Neutrophil (primary cell): Measurements from ENCODE around the gene ATL1.

ENCODE experiments used
- H3K27ac ChIP-seq: fragments of 200-600 bp; sonication (generic); 2 replicates; pipeline ENCODE4 v1.5.1; 2016; ENCODE audit warnings: mild to moderate bottlenecking, moderate library complexity
- H3K27me3 ChIP-seq: fragments of 200-600 bp; sonication (generic); 2 replicates; pipeline ENCODE4 v1.6.0; 2016; ENCODE audit warnings: mild to moderate bottlenecking
- H3K36me3 ChIP-seq: fragments of 200-600 bp; sonication (generic); 2 replicates; pipeline ENCODE4 v1.5.1; 2017
- H3K4me1 ChIP-seq, 2 experiments: fragments of 200-600 bp in 1 of 2; sonication (generic) in 1 of 2; 1 replicate in 1 of 2; 2 replicates in 1 of 2; pipeline versions ENCODE4 v1.5.1 to v1.6.1; 2013 to 2016; ENCODE audit warnings: low read depth in 1 of 2, low read length in 1 of 2, mild to moderate bottlenecking in 1 of 2, moderate library complexity in 1 of 2; ENCODE audit not compliant: control insufficient read depth in 1 of 2, insufficient read depth in 1 of 2
- H3K4me3 ChIP-seq, 2 experiments: fragments of 200-600 bp in 1 of 2; sonication (generic) in 1 of 2; 1 replicate in 1 of 2; 2 replicates in 1 of 2; pipeline ENCODE4 v1.5.1; 2013 to 2016; ENCODE audit warnings: low read depth in 1 of 2, low read length in 1 of 2, mild to moderate bottlenecking in 1 of 2, moderate library complexity in 1 of 2
- H3K9me3 ChIP-seq: fragments of 200-600 bp; sonication (generic); 2 replicates; pipeline ENCODE4 v1.5.1; 2016
- TF ChIP-seq, protein P1 (sequence below): fragments of 200-600 bp; sonication (generic); IDR thresholded peaks from 2 replicates; pipeline ENCODE4 v1.5.1; 2016; ENCODE audit warnings: antibody characterized with exemption

Gene ATL1

DNA sequence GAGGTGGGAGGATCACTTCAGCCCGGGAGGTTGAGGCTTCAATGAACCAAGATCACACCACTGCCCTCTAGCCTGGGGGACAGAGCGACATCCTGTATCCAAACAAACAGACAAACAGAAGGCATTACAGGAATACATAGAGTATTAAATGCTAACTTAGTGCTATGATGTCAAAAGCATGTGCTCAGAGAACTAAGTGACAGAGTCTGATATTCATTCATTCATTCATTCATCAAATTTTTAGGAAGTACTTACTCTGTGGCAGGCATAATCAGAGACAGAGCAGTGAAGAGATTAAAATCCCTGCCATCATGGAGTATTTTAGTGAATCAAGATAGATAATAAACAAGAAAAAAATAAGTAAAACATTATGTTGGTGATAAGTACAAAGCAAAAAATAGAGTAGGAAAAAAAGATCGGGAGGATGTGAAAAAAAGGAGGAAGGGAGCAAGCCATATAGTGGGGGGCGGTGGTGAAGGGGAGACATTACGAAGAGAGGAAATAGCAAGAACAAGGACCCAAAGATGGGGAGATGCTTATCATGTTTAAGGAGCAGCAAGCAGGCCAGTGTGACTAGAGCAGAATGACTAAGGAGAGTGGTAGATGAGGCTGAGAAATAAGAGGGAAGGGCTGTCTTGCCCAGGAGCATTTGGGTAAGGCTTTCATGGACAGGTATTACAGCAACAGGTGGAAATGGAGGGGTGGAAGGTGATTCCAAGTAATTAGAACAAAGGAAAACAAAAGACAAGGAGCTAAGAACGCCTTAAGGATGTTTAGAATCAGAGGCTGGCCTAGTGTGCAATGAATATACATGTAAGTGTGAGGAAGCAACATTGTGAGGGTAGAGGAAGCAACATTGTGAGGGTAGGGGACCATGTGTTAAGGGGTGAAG is 30.4 kb upstream of the ATL1 start:
- peaks cover 10% of the 10 kb centered on the region for H3K27me3 ChIP-seq
- peaks cover 17 to 18% of the 10 kb centered on the region in 2 experiments for H3K4me1 ChIP-seq
- TF ChIP-seq, protein P1, sequence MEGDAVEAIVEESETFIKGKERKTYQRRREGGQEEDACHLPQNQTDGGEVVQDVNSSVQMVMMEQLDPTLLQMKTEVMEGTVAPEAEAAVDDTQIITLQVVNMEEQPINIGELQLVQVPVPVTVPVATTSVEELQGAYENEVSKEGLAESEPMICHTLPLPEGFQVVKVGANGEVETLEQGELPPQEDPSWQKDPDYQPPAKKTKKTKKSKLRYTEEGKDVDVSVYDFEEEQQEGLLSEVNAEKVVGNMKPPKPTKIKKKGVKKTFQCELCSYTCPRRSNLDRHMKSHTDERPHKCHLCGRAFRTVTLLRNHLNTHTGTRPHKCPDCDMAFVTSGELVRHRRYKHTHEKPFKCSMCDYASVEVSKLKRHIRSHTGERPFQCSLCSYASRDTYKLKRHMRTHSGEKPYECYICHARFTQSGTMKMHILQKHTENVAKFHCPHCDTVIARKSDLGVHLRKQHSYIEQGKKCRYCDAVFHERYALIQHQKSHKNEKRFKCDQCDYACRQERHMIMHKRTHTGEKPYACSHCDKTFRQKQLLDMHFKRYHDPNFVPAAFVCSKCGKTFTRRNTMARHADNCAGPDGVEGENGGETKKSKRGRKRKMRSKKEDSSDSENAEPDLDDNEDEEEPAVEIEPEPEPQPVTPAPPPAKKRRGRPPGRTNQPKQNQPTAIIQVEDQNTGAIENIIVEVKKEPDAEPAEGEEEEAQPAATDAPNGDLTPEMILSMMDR: no peak
- no peaks in the 10 kb centered on the region for H3K9me3 ChIP-seq
- H3K36me3 ChIP-seq: no peaks in the 10 kb centered on the region
- H3K27ac ChIP-seq: no peak overlapping the region
- H3K4me3 ChIP-seq: no peak overlapping the region

GRCh38 chr14:50530358-50530757 is 29.6 kb upstream of the ATL1 start:
- H3K36me3 ChIP-seq: no peaks in the 10 kb centered on the region
- no peak overlapping the region for H3K27ac ChIP-seq
- H3K27me3 ChIP-seq: peaks cover 10% of the 10 kb centered on the region
- no peaks in the 10 kb centered on the region for H3K9me3 ChIP-seq
- H3K4me3 ChIP-seq: no peak overlapping the region
- TF ChIP-seq, protein P1: no peak
- peaks cover 17 to 18% of the 10 kb centered on the region in 2 experiments for H3K4me1 ChIP-seq

DNA sequence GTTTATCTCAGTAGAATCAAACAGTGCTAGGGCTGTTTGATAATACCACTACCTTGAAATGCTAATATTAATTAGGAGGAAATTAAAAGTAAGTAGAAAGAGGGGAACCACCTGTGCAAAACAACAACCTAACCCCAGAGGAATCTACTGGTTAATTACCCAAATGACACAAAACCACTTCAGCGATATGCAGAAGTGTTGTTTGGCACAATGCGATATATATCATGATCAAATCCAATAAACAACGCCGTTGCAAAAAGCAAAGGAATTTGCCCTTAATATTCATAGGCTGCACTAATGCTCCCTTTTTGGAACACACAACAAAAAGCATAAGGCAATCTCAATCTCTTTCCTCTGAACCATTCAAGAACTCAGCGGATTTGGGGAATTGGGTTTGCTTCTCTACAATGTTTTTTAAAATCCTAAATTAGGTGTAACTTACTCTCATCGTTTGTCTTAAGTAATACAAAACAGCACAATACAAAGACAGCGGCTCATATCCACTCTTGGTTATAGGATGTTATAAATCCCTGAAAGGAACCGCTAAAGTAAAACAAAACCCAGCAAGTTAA is 29.1 kb upstream of the ATL1 start:
- Histone ChIP-seq H3K27me3 (peaks cover 10% of the 10 kb centered on the region), H3K27ac (no peak overlapping the region), H3K9me3 (no peaks in the 10 kb centered on the region), H3K4me3 (no peak overlapping the region), H3K36me3 (no peaks in the 10 kb centered on the region), H3K4me1 (peaks cover 17 to 18% of the 10 kb centered on the region in 2 experiments)
- TF ChIP-seq, protein P1: no peak

GRCh38 chr14:50531595-50532501 is 28.1 kb upstream of the ATL1 start:
- Histone ChIP-seq H3K4me1 (peaks cover 17 to 18% of the 10 kb centered on the region in 2 experiments), H3K9me3 (no peaks in the 10 kb centered on the region), H3K4me3 (peak overlapping the region; percentile 68 to 76), H3K27me3 (peaks cover 10% of the 10 kb centered on the region), H3K27ac (peak overlapping the region; percentile 24), H3K36me3 (no peaks in the 10 kb centered on the region)
- TF ChIP-seq, protein P1: no peak

GRCh38 chr14:50532502-50533240 is 27.3 kb upstream of the ATL1 start, which contains the start of gene MAP4K5:
TSS of gene MAP4K5 (minus strand) at chr14:50532569. CDS start at chr14:50532049, 520 bp downstream.
- TF ChIP-seq, protein P1: peak; percentile 1
- no peaks in the 10 kb centered on the region for H3K9me3 ChIP-seq
- H3K27me3 ChIP-seq: peaks cover 10% of the 10 kb centered on the region
- H3K4me1 ChIP-seq: peaks cover 17 to 18% of the 10 kb centered on the region in 2 experiments
- peak within 1 kb of the TSS; percentile 68 to 76 for H3K4me3 ChIP-seq
- H3K36me3 ChIP-seq: no peaks in the 10 kb centered on the region
- H3K27ac ChIP-seq: peak within 1 kb of the TSS; percentile 24
